OCI-LY7 (cell line): ENCODE measurements around the gene AIRE. TPM values are rescaled to one million over a fixed set of nuclear protein-coding genes. Genes with fewer than 3 reads are reported as not detected.

Source experiments
- BruUV-seq: library from RNA; stranded (reverse); fragments of 400-500 nt; replicated peaks from 2 replicates; lab custom pipeline; 2021; lab: Mats Ljungman, UMichigan
- CTCF ChIA-PET: fragments of 300-600 bp; sonication (Branson Sonifier 250); formaldehyde crosslinking; loops from one replicate; lab custom pipeline; 2022; ENCODE audit warnings: antibody characterized with exemption; ENCODE audit not compliant: unreplicated experiment; lab: Charles Lee
- POLR2A ChIA-PET: fragments of 300-600 bp; sonication (Branson Sonifier 250); formaldehyde crosslinking; loops from one replicate; lab custom pipeline; 2022; ENCODE audit warnings: antibody characterized with exemption; lab: Charles Lee
- DNase-seq: peaks from one replicate; pipeline ENCODE4 v3.0.0-alpha.2; 2015; ENCODE audit warnings: low spot score
- H2AFZ ChIP-seq: fragments of 200-600 bp; sonication (generic), shearing (Covaris generic); 2 replicates; pipeline ENCODE4 v1.6.1; 2014; ENCODE audit warnings: mild to moderate bottlenecking, antibody characterized with exemption, low read length, moderate library complexity
- H3K27ac ChIP-seq: fragments of 200-600 bp; sonication (generic); 2 replicates; pipeline ENCODE4 v1.5.1; 2014; ENCODE audit warnings: mixed run types, low read depth, mild to moderate bottlenecking, moderate library complexity, low read length, inconsistent platforms; ENCODE audit not compliant: poor library complexity, severe bottlenecking
- H3K36me3 ChIP-seq: fragments of 200-600 bp; sonication (generic); 2 replicates; pipeline ENCODE4 v1.6.1; 2014; ENCODE audit warnings: mild to moderate bottlenecking, antibody characterized with exemption, low read length, moderate library complexity, mixed read lengths; ENCODE audit not compliant: insufficient read depth
- H3K4me1 ChIP-seq: fragments of 200-600 bp; sonication (generic); 2 replicates; pipeline ENCODE4 v1.5.1; 2014; ENCODE audit warnings: mild to moderate bottlenecking, low read length; ENCODE audit not compliant: insufficient read depth, poor library complexity, severe bottlenecking
- H3K4me2 ChIP-seq: fragments of 200-600 bp; sonication (generic); 2 replicates; pipeline ENCODE4 v1.6.1; 2014; ENCODE audit warnings: mild to moderate bottlenecking, low read length
- H3K4me3 ChIP-seq: fragments of 200-600 bp; sonication (generic); 2 replicates; pipeline ENCODE4 v1.5.1; 2014; ENCODE audit warnings: mild to moderate bottlenecking, low read depth, low read length; ENCODE audit not compliant: poor library complexity, severe bottlenecking
- H3K79me2 ChIP-seq: fragments of 200-600 bp; sonication (generic); 2 replicates; pipeline ENCODE4 v1.6.1; 2016; ENCODE audit warnings: low read depth, mild to moderate bottlenecking, low read length, moderate library complexity, mixed read lengths; ENCODE audit not compliant: insufficient read depth
- H3K9me2 ChIP-seq: fragments of 200-600 bp; sonication (generic); 2 replicates; pipeline ENCODE4 v1.6.1; 2016; ENCODE audit warnings: mild to moderate bottlenecking, low read length, mixed read lengths; ENCODE audit not compliant: insufficient read depth
- H3K9me3 ChIP-seq: fragments of 200-600 bp; sonication (generic); 2 replicates; pipeline ENCODE4 v1.6.1; 2014; ENCODE audit warnings: mild to moderate bottlenecking, mixed run types, low read length, mixed read lengths
- H4K20me1 ChIP-seq: fragments of 200-600 bp; sonication (generic); 2 replicates; pipeline ENCODE4 v1.6.1; 2014; ENCODE audit warnings: mild to moderate bottlenecking, antibody characterized with exemption, low read length, moderate library complexity, mixed read lengths; ENCODE audit not compliant: insufficient read depth
- EZH2phosphoT487 ChIP-seq: fragments of 200-600 bp; sonication (generic); IDR thresholded peaks from 2 replicates; pipeline ENCODE4 v1.6.1; 2018; ENCODE audit warnings: low read depth, borderline replicate concordance, mild to moderate bottlenecking, mixed run types, antibody characterized with exemption, low read length, moderate library complexity, mixed read lengths
- intact Hi-C: fragments of 100-400 bp; cut with micrococcal nuclease; formaldehyde crosslinking; loops from one replicate; pipeline ENCODE4 v1.10.0; 2022; ENCODE audit not compliant: unreplicated experiment
- total RNA-seq, 2 experiments: library from RNA; depleted of rRNA in 1 of 2; stranded (reverse); fragments of >200 nt in 1 of 2; shearing (Covaris generic) in 1 of 2; gene quantifications; 2 replicates each; pipeline ENCODE4 v1.2.3, GENCODE V29; 2014 to 2022
- TF ChIP-seq, protein P1 (sequence below): fragments of 200-600 bp; sonication (generic); conservative IDR thresholded peaks from 2 replicates; pipeline ENCODE4 v1.5.1; 2014; ENCODE audit warnings: mild to moderate bottlenecking, antibody characterized with exemption, low read length, moderate library complexity, mixed read lengths

Gene AIRE
- total RNA-seq, 2 experiments from 2014 or later: not detected

GRCh38 chr21:44318489-44319285, 33.0 kb downstream of the AIRE start:
- Histone ChIP-seq H3K27ac (no peak overlapping the region), H4K20me1 (no peaks in the 10 kb centered on the region), H3K4me2 (no peak overlapping the region), H3K9me3 (no peaks in the 10 kb centered on the region), H3K36me3 (peaks cover 34% of the 10 kb centered on the region; the same call in 1 of the 2 replicates), H2AFZ (no peak overlapping the region), H3K79me2 (no peaks in the 10 kb centered on the region), H3K9me2 (no peaks in the 10 kb centered on the region), H3K4me3 (no peak overlapping the region), H3K4me1 (no peaks in the 10 kb centered on the region)
- ChIA-PET POLR2A (no interaction called here), CTCF (no interaction called here)
- DNase-seq: no peak
- intact Hi-C loops: no loop called here
- no peak for TF ChIP-seq EZH2phosphoT487
- TF ChIP-seq, protein P1, sequence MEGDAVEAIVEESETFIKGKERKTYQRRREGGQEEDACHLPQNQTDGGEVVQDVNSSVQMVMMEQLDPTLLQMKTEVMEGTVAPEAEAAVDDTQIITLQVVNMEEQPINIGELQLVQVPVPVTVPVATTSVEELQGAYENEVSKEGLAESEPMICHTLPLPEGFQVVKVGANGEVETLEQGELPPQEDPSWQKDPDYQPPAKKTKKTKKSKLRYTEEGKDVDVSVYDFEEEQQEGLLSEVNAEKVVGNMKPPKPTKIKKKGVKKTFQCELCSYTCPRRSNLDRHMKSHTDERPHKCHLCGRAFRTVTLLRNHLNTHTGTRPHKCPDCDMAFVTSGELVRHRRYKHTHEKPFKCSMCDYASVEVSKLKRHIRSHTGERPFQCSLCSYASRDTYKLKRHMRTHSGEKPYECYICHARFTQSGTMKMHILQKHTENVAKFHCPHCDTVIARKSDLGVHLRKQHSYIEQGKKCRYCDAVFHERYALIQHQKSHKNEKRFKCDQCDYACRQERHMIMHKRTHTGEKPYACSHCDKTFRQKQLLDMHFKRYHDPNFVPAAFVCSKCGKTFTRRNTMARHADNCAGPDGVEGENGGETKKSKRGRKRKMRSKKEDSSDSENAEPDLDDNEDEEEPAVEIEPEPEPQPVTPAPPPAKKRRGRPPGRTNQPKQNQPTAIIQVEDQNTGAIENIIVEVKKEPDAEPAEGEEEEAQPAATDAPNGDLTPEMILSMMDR: no peak
- BruUV-seq: no TSS peak

- H3K9me2 ChIP-seq: no peaks in the 10 kb centered on the region
- CTCF ChIA-PET: no interaction called here
- no peaks in the 10 kb centered on the region for H3K4me1 ChIP-seq
- no peaks in the 10 kb centered on the region for H3K79me2 ChIP-seq
- H3K27ac ChIP-seq: no peak overlapping the region
- TF ChIP-seq, protein P1: no peak
- TF ChIP-seq EZH2phosphoT487: no peak
- H3K4me3 ChIP-seq: no peak overlapping the region
- intact Hi-C loops: no loop called here
- DNase-seq: no peak
- POLR2A ChIA-PET: no interaction called here
- H3K4me2 ChIP-seq: no peak overlapping the region
- no TSS peak for BruUV-seq
- H3K9me3 ChIP-seq: no peaks in the 10 kb centered on the region
- peaks cover 41% of the 10 kb centered on the region; the same call in 1 of the 2 replicates for H3K36me3 ChIP-seq
- no peaks in the 10 kb centered on the region for H4K20me1 ChIP-seq
- H2AFZ ChIP-seq: no peak overlapping the region
Measured at GRCh38 chr21:44319407-44320065, 33.9 kb downstream of the AIRE start.

DNA sequence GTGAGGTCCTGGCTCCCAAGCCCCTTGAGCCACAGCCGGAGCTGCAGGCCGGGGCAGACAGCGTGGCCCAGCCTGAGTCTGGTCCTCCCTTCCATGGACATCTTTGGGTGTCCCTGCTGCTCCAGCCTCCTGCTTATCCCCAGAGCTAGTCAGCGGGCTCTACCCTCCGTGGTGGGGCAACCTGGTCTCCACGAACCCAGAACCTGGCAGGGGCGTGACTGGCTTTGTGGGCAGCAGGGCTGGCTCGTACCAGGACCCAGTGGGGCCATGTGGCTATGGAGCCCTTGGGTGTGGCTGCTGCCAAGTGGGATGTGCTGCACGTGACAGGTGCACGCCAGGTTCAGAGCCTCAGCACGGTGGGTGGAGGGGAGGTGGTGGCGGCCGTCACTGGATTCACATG, 35.2 kb downstream of the AIRE start:
- no peak overlapping the region for H3K27ac ChIP-seq
- H3K4me1 ChIP-seq: no peaks in the 10 kb centered on the region
- peaks cover 54% of the 10 kb centered on the region; the same call in 1 of the 2 replicates for H3K36me3 ChIP-seq
- H3K9me3 ChIP-seq: no peaks in the 10 kb centered on the region
- no peaks in the 10 kb centered on the region for H4K20me1 ChIP-seq
- no peaks in the 10 kb centered on the region for H3K9me2 ChIP-seq
- TF ChIP-seq, protein P1: no peak
- TF ChIP-seq EZH2phosphoT487: no peak
- intact Hi-C loops: no loop called here
- ChIA-PET CTCF (no interaction called here), POLR2A (no interaction called here)
- H3K4me3 ChIP-seq: no peak overlapping the region
- BruUV-seq: no TSS peak
- no peaks in the 10 kb centered on the region for H3K79me2 ChIP-seq
- H2AFZ ChIP-seq: no peak overlapping the region
- no peak overlapping the region for H3K4me2 ChIP-seq
- DNase-seq: no peak
